Measurements from ENCODE around the gene OPRL1.
A peak's percentile ranks its signal among the peaks of the same experiment; 100 is the strongest.

Gene OPRL1

DNA sequence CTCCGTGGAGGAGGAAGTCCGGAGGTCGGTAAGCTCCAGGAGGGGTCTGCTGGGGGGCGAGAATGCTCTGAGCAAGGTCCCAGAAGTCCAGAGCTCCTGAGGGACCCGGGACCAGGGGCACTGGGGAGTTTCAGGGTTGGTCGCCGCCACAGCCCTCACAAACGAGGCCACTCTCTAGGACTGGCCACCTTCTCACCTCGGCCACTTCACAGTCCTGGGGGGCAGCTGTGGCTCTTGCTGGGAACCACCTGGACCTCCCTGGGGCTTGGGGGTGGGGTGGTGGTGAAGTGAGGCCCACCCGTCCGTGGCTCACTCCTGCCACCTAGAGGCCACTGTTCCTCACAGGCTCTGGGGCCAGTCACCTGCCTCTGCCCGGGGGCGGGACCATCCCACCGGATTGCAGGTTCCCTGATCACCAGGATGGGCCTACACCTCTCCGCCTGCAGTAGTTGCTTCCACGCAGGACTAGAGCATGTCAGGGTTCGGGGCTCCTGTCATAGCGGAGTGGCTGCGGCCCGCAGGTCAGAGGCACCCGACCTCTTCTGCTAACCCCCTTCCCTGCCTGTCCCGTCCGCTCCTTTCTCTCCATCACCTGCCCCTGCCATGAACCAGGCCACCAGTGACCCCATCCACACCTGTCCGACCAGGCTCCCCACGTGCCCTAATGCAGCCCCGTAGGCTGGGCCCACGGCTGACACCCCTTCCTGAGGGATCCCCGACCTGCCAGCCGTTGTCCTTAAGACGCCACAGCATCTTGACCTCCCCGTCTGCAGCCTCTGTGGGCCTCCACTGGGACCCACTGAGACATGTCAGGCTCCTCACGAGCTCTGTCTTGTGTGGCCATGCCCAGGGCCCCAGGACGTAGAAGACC lies 22.0 kb upstream of the OPRL1 start (continued):
- TF ChIP-seq ZNF341 (tag by site-specific recombination; IDR thresholded peaks at IDR 0.05; ENCODE audit: low read depth) (0 out of 2 replicates have a peak, but pooled peaks have one; percentile 18), ZNF792 (tag by site-specific recombination; IDR thresholded peaks at IDR 0.05) (no peak), ZFP69B (tag by site-specific recombination; IDR thresholded peaks at IDR 0.05) (0 out of 2 replicates have a peak, but pooled peaks have one; percentile 29), ZBTB21 (tag by site-specific recombination; IDR thresholded peaks at IDR 0.05) (no peak), ZNF830 (tag by site-specific recombination; IDR thresholded peaks at IDR 0.05; ENCODE audit: low read depth) (no peak), ATF2 (tag by site-specific recombination; IDR thresholded peaks at IDR 0.05; ENCODE audit: low read depth) (no peak), KLF16 (tag by site-specific recombination; IDR thresholded peaks at IDR 0.05) (peak; percentile 64), AEBP2 (tag by site-specific recombination; IDR thresholded peaks at IDR 0.05; ENCODE audit: borderline replicate concordance) (no peak), ZNF391 (tag by site-specific recombination; IDR thresholded peaks at IDR 0.05; ENCODE audit: borderline replicate concordance, low read depth) (no peak)

DNA sequence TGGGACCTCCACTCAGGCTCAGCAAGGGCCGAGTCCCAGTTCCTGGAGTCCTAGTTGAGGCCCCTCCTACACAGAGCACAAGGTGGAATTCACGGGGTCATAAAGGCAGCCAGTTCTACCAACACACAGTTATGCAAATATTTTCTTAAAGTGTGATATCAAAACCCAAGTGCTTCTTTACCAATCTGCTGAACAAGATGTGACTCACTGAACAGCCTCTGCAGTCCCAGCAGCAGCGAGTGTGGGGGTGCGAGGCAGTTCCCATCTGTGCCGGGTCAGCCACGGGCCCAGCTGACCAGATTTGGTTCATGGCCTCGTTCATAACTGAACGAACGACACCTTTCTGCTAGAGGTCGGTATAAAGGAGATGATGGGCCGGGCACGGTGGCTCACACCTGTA lies 21.3 kb upstream of the OPRL1 start:
- CTCF ChIA-PET = interaction anchor here (0.7 to 2.8 kb wide), 4 partner anchors 19 to 78 kb away, joined by 4 to 39 read pairs (median 4); partner anchors contain the start of genes LKAAEAR1, PRPF6 and SAMD10

More for the DNA sequence above, 21.3 kb upstream of the OPRL1 start:
- no peaks in the 10 kb centered on the region for H3K36me3 ChIP-seq (ENCODE audit: control insufficient read depth in 2 of 2, insufficient read depth in 1 of 2, low read length in 2 of 2)
- TF ChIP-seq GLIS1 (tag by site-specific recombination; IDR thresholded peaks at IDR 0.05) (no peak), ZBTB8A (tag by site-specific recombination; IDR thresholded peaks at IDR 0.05) (no peak), AEBP2 (tag by site-specific recombination; IDR thresholded peaks at IDR 0.05; ENCODE audit: borderline replicate concordance) (no peak), ZNF184 (tag by site-specific recombination; IDR thresholded peaks at IDR 0.05) (no peak), IKZF3 (tag by site-specific recombination; IDR thresholded peaks at IDR 0.05) (no peak), ZNF341 (tag by site-specific recombination; IDR thresholded peaks at IDR 0.05; ENCODE audit: low read depth) (no peak)
- TF ChIP-seq, protein P1, sequence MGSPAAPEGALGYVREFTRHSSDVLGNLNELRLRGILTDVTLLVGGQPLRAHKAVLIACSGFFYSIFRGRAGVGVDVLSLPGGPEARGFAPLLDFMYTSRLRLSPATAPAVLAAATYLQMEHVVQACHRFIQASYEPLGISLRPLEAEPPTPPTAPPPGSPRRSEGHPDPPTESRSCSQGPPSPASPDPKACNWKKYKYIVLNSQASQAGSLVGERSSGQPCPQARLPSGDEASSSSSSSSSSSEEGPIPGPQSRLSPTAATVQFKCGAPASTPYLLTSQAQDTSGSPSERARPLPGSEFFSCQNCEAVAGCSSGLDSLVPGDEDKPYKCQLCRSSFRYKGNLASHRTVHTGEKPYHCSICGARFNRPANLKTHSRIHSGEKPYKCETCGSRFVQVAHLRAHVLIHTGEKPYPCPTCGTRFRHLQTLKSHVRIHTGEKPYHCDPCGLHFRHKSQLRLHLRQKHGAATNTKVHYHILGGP (tag by site-specific recombination; IDR thresholded peaks at IDR 0.05) = no peak
- TF ChIP-seq, protein P2, sequence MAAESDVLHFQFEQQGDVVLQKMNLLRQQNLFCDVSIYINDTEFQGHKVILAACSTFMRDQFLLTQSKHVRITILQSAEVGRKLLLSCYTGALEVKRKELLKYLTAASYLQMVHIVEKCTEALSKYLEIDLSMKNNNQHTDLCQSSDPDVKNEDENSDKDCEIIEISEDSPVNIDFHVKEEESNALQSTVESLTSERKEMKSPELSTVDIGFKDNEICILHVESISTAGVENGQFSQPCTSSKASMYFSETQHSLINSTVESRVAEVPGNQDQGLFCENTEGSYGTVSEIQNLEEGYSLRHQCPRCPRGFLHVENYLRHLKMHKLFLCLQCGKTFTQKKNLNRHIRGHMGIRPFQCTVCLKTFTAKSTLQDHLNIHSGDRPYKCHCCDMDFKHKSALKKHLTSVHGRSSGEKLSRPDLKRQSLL (tag by site-specific recombination; IDR thresholded peaks at IDR 0.05) = no peak
- no peak overlapping the region for H3K4me3 ChIP-seq (ENCODE audit: low read depth, low read length)
- no peaks in the 10 kb centered on the region for H3K4me1 ChIP-seq (ENCODE audit: control insufficient read depth, insufficient read depth, low read length)
- H3K27ac ChIP-seq (ENCODE audit: extremely low read depth, low read depth, low read length) = no peak overlapping the region
- POLR2A ChIA-PET = no interaction called here
- no peaks in the 10 kb centered on the region for H3K9me3 ChIP-seq (ENCODE audit: control insufficient read depth, insufficient read depth, low read depth, low read length)

All from HEK293 (cell line).